ENCODE measurements around the gene RPP38. TPM values are rescaled to one million over a fixed set of nuclear protein-coding genes. Genes with fewer than 3 reads are reported as not detected.

RPP38 gene
- total and polyA plus RNA-seq, 2 of the 8 experiments (the other 6 are each of a cell fraction or from before 2014, with no cell fraction given) = 20.8 to 23.3 TPM

DNA sequence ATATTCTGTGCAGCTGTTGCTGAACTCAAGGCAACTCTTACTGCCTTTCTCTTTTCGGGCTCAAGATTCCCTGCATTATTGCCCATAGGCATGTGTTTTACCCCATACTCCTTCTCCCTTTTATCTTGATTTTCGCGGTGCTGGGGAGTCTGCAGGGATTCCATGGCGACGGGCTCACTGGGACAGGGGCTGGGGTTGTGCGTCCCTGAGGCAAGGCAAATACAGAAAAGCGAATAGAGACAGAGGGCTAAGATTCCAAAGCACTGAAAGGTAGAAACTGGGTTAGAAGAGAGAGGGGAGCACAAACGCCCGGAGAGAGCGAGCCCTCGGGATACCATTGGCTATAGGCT lies 519 bp upstream of the RPP38 start:
- Histone ChIP-seq H2AFZ (ENCODE audit: low read length) (peak overlapping the region; percentile 96), H3K23me2 (ENCODE audit: low read depth, low read length) (peaks cover 9% of the 10 kb centered on the region), H3K79me1 (ENCODE audit: low read depth, low read length) (peaks cover 10% of the 10 kb centered on the region), H2BK120ac (replicated peaks; ENCODE audit: low read depth, low read length) (no peak overlapping the region), H3K4me3 (ENCODE audit: extremely low read depth in 1 of 4, insufficient read depth in 2 of 4, low read depth in 3 of 4, low read length in 4 of 4) (peak overlapping the region; percentile 72 to 83 (median 74)), H3K4me2 (ENCODE audit: insufficient read depth in 1 of 2, low read depth in 2 of 2, low read length in 2 of 2) (peak overlapping the region; percentile 80 to 96), H4K20me1 (replicated peaks in 1 of 2; ENCODE audit: control insufficient read depth in 1 of 2, insufficient read depth in 2 of 2, low read length in 2 of 2) (peaks cover 2 to 3% of the 10 kb centered on the region in 2 experiments), H3K18ac (ENCODE audit: extremely low read depth, low read length) (no peak overlapping the region), H3K27me3 (replicated peaks in 1 of 4; ENCODE audit: control insufficient read depth in 3 of 4, extremely low read depth in 1 of 4, insufficient read depth in 3 of 4, low read length in 3 of 4) (no peaks in the 10 kb centered on the region; a peak in 1 of 7 replicates), H2AK5ac (ENCODE audit: low read depth, low read length) (no peak overlapping the region), H2BK15ac (ENCODE audit: low read length) (no peak overlapping the region), H4K91ac (replicated peaks; ENCODE audit: insufficient read length, low read length) (no peak overlapping the region), H3K14ac (ENCODE audit: insufficient read length) (no peak overlapping the region), H2BK20ac (ENCODE audit: low read length) (no peak overlapping the region), H3K36me3 (ENCODE audit: control insufficient read depth in 2 of 4, insufficient read depth in 4 of 4, low read length in 3 of 4) (peaks cover 0 to 7% (median 4%) of the 10 kb centered on the region in 4 experiments; a peak in 3 of 8 replicates), H3K27ac (ENCODE audit: low read depth, low read length) (no peak overlapping the region), H3K9me3 (ENCODE audit: insufficient read depth in 2 of 2, low read depth in 1 of 2, low read length in 1 of 2) (no peaks in the 10 kb centered on the region), H3K56ac (replicated peaks; ENCODE audit: insufficient read length, low read depth, low read length) (no peak overlapping the region), H3K4ac (replicated peaks; ENCODE audit: insufficient read length, low read depth, low read length) (no peak overlapping the region), H4K8ac (ENCODE audit: extremely low read depth, insufficient read depth, low read length) (no peak overlapping the region), H2BK12ac (ENCODE audit: low read depth, low read length) (no peak overlapping the region), H3K79me2 (ENCODE audit: control insufficient read depth in 1 of 2, insufficient read depth in 2 of 2, low read length in 2 of 2) (peaks cover 7 to 37% of the 10 kb centered on the region in 2 experiments; a peak in 3 of 4 replicates), H2BK5ac (ENCODE audit: low read depth, low read length) (no peak overlapping the region), H4K5ac (ENCODE audit: insufficient read length, low read depth, low read length) (no peak overlapping the region), H3K4me1 (replicated peaks in 1 of 4; ENCODE audit: control insufficient read depth in 3 of 4, insufficient read depth in 4 of 4, low read length in 3 of 4) (peaks cover 0 to 5% (median 2%) of the 10 kb centered on the region in 4 experiments; a peak in 2 of 7 replicates), H3K9ac (replicated peaks in 1 of 4; ENCODE audit: extremely low read depth in 1 of 4, low read depth in 3 of 4, low read length in 3 of 4) (peak overlapping the region in 3 of 4 experiments; percentile 56 to 96 (median 96); a peak in 5 of 7 replicates), H3K23ac (ENCODE audit: insufficient read length) (no peak overlapping the region)
- 5% methylated on average over 11 of the region's 11 CpGs; no CpG with 5 or more reads in 1 of the 2 experiments for WGBS, 2 experiments (ENCODE audit: extremely low coverage in 1 of 2, insufficient coverage in 1 of 2, insufficient read length in 1 of 2, insufficient replicate concordance in 2 of 2, low coverage in 1 of 2, low lambda C conversion rate in 2 of 2, missing lambda C conversion rate in 1 of 2)
- 0 out of 4 replicates have a peak, but pooled peaks of 1 of the 2 experiments have one; percentile 1 for TF ChIP-seq RAD21 (IDR thresholded peaks at IDR 0.05 in 1 of 2, conservative IDR thresholded peaks at IDR 0.05 in 1 of 2; ENCODE audit: low read depth in 2 of 2, low read length in 2 of 2)
- TF ChIP-seq SAP30 (IDR thresholded peaks at IDR 0.05; ENCODE audit: insufficient read depth, insufficient replicate concordance, low read length) = peak; percentile 78
- no peak for TF ChIP-seq MAFK (IDR thresholded peaks at IDR 0.05; ENCODE audit: low read depth, low read length)
- FAIRE-seq (no peak), DNase-seq (ENCODE audit: low read depth in 1 of 2, low spot score in 2 of 2) (no peak)
- ChIA-PET CTCF (ENCODE audit: partially characterized antibody) (no interaction called here), POLR2A (ENCODE audit: partially characterized antibody) (no interaction called here)
